HEK293 (cell line): ENCODE measurements around the gene DIP2C.
"Not testable (repeated sequence)": the region's sequence is repeated elsewhere in the genome, so short reads cannot be mapped to it uniquely, and the experiment has no call there.

Experiments
- CTCF ChIA-PET: fragments of 350-600 bp; formaldehyde crosslinking; extraction: SDS; loops from one replicate; lab custom pipeline; 2021; ENCODE audit warnings: antibody characterized with exemption; lab: Yijun Ruan, JAX
- POLR2A ChIA-PET: fragments of 300-600 bp; formaldehyde crosslinking; extraction: SDS; loops from one replicate; lab custom pipeline; 2020; ENCODE audit warnings: antibody characterized with exemption, inconsistent platforms; lab: Yijun Ruan, JAX
- H3K27ac ChIP-seq: fragments of 200-500 bp; sonication (Bioruptor generic); 2 replicates; pipeline ENCODE4 v1.5.1; 2014; ENCODE audit warnings: low read depth, low read length, control low read depth, inconsistent platforms; ENCODE audit errors: extremely low read depth
- H3K36me3 ChIP-seq, 2 experiments: fragments of 200-500 bp in 1 of 2; sonication (Bioruptor generic) in 1 of 2; 1 replicate in 1 of 2; 2 replicates in 1 of 2; pipeline ENCODE4 v1.5.1; 2014 to 2017; ENCODE audit warnings: inconsistent platforms in 2 of 2, low read length in 2 of 2; ENCODE audit not compliant: control insufficient read depth in 2 of 2, insufficient read depth in 1 of 2
- H3K4me1 ChIP-seq: fragments of 200-500 bp; sonication (Bioruptor generic); 2 replicates; pipeline ENCODE4 v1.5.1; 2014; ENCODE audit warnings: mild to moderate bottlenecking, low read length, inconsistent platforms; ENCODE audit not compliant: control insufficient read depth, insufficient read depth
- H3K4me3 ChIP-seq: 2 replicates; pipeline ENCODE4 v1.5.1; 2011; ENCODE audit warnings: low read depth, mild to moderate bottlenecking, control low read depth, low read length, moderate library complexity
- H3K9me3 ChIP-seq: fragments of 200-500 bp; sonication (Bioruptor generic); 2 replicates; pipeline ENCODE4 v1.5.1; 2014; ENCODE audit warnings: low read depth, low read length, inconsistent platforms; ENCODE audit not compliant: control insufficient read depth, insufficient read depth
- OSR2 ChIP-seq: fragments of 450-650 bp; formaldehyde crosslinking; IDR thresholded peaks from 2 replicates; pipeline ENCODE4 v1.5.1; 2016; ENCODE audit warnings: missing biosample characterization, missing genetic modification characterization
- OVOL3 ChIP-seq: fragments of 450-650 bp; formaldehyde crosslinking; IDR thresholded peaks from 2 replicates; pipeline ENCODE4 v1.5.1; 2016; ENCODE audit warnings: missing biosample characterization, missing genetic modification characterization
- RBAK ChIP-seq: fragments of 450-650 bp; formaldehyde crosslinking; IDR thresholded peaks from 2 replicates; pipeline ENCODE4 v1.5.1; 2016; ENCODE audit warnings: missing biosample characterization, missing genetic modification characterization
- SALL2 ChIP-seq: fragments of 450-650 bp; formaldehyde crosslinking; IDR thresholded peaks from 2 replicates; pipeline ENCODE4 v1.5.0; 2017; ENCODE audit warnings: missing biosample characterization, mild to moderate bottlenecking, missing genetic modification characterization, borderline replicate concordance
- SCRT1 ChIP-seq: fragments of 450-650 bp; formaldehyde crosslinking; IDR thresholded peaks from 2 replicates; pipeline ENCODE4 v1.5.1; 2016; ENCODE audit warnings: missing biosample characterization, missing genetic modification characterization, borderline replicate concordance
- ZNF175 ChIP-seq: fragments of 450-650 bp; formaldehyde crosslinking; IDR thresholded peaks from 2 replicates; pipeline ENCODE4 v1.5.1; 2016; ENCODE audit warnings: missing biosample characterization, missing genetic modification characterization
- ZNF2 ChIP-seq: fragments of 450-650 bp; formaldehyde crosslinking; IDR thresholded peaks from 2 replicates; pipeline ENCODE4 v1.5.1; 2016; ENCODE audit warnings: missing biosample characterization, missing genetic modification characterization
- ZNF558 ChIP-seq: fragments of 450-650 bp; formaldehyde crosslinking; IDR thresholded peaks from 2 replicates; pipeline ENCODE4 v1.5.1; 2016; ENCODE audit warnings: missing biosample characterization, missing genetic modification characterization
- ZNF561 ChIP-seq: fragments of 450-650 bp; IDR thresholded peaks from 2 replicates; pipeline ENCODE4 v1.5.1; 2018; ENCODE audit warnings: missing biosample characterization, missing genetic modification characterization, borderline replicate concordance
- ZNF585B ChIP-seq: fragments of 450-650 bp; formaldehyde crosslinking; IDR thresholded peaks from 2 replicates; pipeline ENCODE4 v1.5.1; 2016; ENCODE audit warnings: missing biosample characterization, missing genetic modification characterization
- ZNF600 ChIP-seq: fragments of 450-650 bp; formaldehyde crosslinking; IDR thresholded peaks from 2 replicates; pipeline ENCODE4 v1.5.1; 2016; ENCODE audit warnings: missing biosample characterization, missing genetic modification characterization
- ZNF707 ChIP-seq: fragments of 450-650 bp; formaldehyde crosslinking; IDR thresholded peaks from 2 replicates; pipeline ENCODE4 v1.5.1; 2016; ENCODE audit warnings: missing biosample characterization, missing genetic modification characterization
- ZNF792 ChIP-seq: fragments of 450-650 bp; formaldehyde crosslinking; IDR thresholded peaks from 2 replicates; pipeline ENCODE4 v1.5.1; 2016; ENCODE audit warnings: missing biosample characterization, missing genetic modification characterization
- ZSCAN23 ChIP-seq: fragments of 450-650 bp; formaldehyde crosslinking; IDR thresholded peaks from 2 replicates; pipeline ENCODE4 v1.5.1; 2016; ENCODE audit warnings: missing biosample characterization, missing genetic modification characterization
- TF ChIP-seq, protein P1 (sequence below): IDR thresholded peaks from 2 replicates; pipeline ENCODE4 v1.6.1; 2011; ENCODE audit warnings: mild to moderate bottlenecking, low read depth, low read length, borderline replicate concordance
- TF ChIP-seq, protein P2 (sequence below): fragments of 450-650 bp; formaldehyde crosslinking; IDR thresholded peaks from 2 replicates; pipeline ENCODE4 v1.5.1; 2016; ENCODE audit warnings: missing biosample characterization, missing genetic modification characterization
- TF ChIP-seq, protein P3 (sequence below): fragments of 450-650 bp; formaldehyde crosslinking; IDR thresholded peaks from 2 replicates; pipeline ENCODE4 v1.5.0; 2017; ENCODE audit warnings: missing biosample characterization, missing genetic modification characterization, borderline replicate concordance
- TF ChIP-seq, protein P4 (sequence below): fragments of 450-650 bp; formaldehyde crosslinking; IDR thresholded peaks from 2 replicates; pipeline ENCODE4 v1.5.1; 2016; ENCODE audit warnings: missing biosample characterization, missing genetic modification characterization, low read depth

Gene DIP2C

DNA sequence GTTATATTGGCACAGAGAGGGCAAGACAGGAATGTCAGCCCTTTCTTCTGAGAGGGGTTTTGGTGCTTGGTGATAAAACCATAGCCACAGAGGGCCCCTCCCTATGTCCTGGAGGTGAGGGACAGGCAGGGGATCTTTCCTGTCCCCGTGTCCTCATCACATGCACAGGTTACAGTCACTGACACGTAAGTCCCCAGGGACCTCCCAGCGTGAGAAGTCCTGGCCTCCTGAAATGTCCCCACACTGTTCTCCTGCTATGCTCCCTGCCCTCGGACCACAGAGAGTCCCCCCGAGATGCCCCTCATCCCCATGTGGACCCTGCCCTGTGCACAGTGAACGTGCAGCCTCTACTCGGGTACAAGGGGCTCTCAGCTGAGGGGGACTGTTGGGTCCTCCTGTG, 293.8 kb downstream of the DIP2C start:
- POLR2A ChIA-PET = no interaction called here
- Histone ChIP-seq H3K27ac (no peak overlapping the region), H3K4me1 (no peaks in the 10 kb centered on the region), H3K9me3 (no peaks in the 10 kb centered on the region), H3K36me3 (peaks cover 0 to 2% of the 10 kb centered on the region in 2 experiments; a peak in 1 of 3 replicates), H3K4me3 (no peak overlapping the region)
- TF ChIP-seq SALL2 (tag by site-specific recombination) = no peak
- no peak for TF ChIP-seq OSR2 (tag by site-specific recombination)
- no peak for TF ChIP-seq ZSCAN23 (tag by site-specific recombination)
- TF ChIP-seq, protein P1, sequence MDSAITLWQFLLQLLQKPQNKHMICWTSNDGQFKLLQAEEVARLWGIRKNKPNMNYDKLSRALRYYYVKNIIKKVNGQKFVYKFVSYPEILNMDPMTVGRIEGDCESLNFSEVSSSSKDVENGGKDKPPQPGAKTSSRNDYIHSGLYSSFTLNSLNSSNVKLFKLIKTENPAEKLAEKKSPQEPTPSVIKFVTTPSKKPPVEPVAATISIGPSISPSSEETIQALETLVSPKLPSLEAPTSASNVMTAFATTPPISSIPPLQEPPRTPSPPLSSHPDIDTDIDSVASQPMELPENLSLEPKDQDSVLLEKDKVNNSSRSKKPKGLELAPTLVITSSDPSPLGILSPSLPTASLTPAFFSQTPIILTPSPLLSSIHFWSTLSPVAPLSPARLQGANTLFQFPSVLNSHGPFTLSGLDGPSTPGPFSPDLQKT = no peak
- no peak for TF ChIP-seq ZNF2
- TF ChIP-seq ZNF175 (tag by site-specific recombination) = no peak
- TF ChIP-seq SCRT1 (tag by site-specific recombination) = no peak
- no peak for TF ChIP-seq ZNF600
- no peak for TF ChIP-seq ZNF558 (tag by site-specific recombination)
- TF ChIP-seq, protein P2, sequence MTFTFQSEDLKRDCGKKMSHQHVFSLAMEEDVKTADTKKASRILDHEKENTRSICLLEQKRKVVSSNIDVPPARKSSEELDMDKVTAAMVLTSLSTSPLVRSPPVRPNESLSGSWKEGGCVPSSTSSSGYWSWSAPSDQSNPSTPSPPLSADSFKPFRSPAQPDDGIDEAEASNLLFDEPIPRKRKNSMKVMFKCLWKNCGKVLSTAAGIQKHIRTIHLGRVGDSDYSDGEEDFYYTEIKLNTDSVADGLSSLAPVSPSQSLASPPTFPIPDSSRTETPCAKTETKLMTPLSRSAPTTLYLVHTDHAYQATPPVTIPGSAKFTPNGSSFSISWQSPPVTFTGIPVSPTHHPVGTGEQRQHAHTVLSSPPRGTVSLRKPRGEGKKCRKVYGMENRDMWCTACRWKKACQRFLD (tag by site-specific recombination) = no peak
- TF ChIP-seq, protein P3, sequence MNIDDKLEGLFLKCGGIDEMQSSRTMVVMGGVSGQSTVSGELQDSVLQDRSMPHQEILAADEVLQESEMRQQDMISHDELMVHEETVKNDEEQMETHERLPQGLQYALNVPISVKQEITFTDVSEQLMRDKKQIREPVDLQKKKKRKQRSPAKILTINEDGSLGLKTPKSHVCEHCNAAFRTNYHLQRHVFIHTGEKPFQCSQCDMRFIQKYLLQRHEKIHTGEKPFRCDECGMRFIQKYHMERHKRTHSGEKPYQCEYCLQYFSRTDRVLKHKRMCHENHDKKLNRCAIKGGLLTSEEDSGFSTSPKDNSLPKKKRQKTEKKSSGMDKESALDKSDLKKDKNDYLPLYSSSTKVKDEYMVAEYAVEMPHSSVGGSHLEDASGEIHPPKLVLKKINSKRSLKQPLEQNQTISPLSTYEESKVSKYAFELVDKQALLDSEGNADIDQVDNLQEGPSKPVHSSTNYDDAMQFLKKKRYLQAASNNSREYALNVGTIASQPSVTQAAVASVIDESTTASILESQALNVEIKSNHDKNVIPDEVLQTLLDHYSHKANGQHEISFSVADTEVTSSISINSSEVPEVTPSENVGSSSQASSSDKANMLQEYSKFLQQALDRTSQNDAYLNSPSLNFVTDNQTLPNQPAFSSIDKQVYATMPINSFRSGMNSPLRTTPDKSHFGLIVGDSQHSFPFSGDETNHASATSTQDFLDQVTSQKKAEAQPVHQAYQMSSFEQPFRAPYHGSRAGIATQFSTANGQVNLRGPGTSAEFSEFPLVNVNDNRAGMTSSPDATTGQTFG = no peak
- no peak for TF ChIP-seq ZNF792 (tag by site-specific recombination)
- TF ChIP-seq, protein P4, sequence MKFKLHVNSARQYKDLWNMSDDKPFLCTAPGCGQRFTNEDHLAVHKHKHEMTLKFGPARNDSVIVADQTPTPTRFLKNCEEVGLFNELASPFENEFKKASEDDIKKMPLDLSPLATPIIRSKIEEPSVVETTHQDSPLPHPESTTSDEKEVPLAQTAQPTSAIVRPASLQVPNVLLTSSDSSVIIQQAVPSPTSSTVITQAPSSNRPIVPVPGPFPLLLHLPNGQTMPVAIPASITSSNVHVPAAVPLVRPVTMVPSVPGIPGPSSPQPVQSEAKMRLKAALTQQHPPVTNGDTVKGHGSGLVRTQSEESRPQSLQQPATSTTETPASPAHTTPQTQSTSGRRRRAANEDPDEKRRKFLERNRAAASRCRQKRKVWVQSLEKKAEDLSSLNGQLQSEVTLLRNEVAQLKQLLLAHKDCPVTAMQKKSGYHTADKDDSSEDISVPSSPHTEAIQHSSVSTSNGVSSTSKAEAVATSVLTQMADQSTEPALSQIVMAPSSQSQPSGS (tag by site-specific recombination) = no peak
- TF ChIP-seq ZNF585B = no peak
- CTCF ChIA-PET = no interaction called here

DNA sequence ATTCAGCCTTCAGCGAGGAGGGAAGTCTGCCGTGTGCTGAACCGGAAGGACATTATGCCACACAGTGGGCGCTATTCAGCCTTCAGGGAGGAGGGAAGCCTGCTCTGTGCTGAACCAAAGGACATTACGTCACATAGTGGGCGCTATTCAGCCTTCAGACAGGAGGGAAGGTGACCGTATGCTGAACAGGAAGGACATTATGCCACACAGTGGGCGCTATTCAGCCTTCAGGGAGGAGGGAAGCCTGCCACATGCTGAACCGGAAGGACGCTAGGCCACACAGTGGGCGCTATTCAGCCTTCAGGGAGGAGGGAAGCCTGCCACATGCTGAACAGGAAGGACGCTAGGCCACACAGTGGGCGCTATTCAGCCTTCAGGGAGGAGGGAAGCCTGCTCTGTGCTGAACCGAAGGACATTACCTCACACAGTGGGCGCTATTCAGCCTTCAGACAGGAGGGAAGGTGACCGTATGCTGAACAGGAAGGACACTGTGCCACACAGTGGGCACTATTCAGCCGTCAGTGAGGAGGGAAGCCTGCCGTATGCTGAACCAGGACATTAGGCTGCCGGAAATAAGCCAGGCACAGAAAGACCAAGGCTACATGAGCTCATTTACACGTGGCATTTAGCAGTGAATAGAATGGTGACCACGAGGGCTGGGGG, 294.9 kb downstream of the DIP2C start:
- CTCF ChIA-PET = interaction anchor here (0.8 kb wide), 1 partner anchor 124 kb away, joined by 6 read pairs; no protein-coding TSS in a partner anchor
- peaks cover 0 to 13% of the 10 kb centered on the region in 2 experiments; a peak in 1 of 3 replicates for H3K36me3 ChIP-seq
- POLR2A ChIA-PET, H3K9me3 ChIP-seq, H3K4me1 ChIP-seq, H3K4me3 ChIP-seq, H3K27ac ChIP-seq: not testable (repeated sequence)

DNA sequence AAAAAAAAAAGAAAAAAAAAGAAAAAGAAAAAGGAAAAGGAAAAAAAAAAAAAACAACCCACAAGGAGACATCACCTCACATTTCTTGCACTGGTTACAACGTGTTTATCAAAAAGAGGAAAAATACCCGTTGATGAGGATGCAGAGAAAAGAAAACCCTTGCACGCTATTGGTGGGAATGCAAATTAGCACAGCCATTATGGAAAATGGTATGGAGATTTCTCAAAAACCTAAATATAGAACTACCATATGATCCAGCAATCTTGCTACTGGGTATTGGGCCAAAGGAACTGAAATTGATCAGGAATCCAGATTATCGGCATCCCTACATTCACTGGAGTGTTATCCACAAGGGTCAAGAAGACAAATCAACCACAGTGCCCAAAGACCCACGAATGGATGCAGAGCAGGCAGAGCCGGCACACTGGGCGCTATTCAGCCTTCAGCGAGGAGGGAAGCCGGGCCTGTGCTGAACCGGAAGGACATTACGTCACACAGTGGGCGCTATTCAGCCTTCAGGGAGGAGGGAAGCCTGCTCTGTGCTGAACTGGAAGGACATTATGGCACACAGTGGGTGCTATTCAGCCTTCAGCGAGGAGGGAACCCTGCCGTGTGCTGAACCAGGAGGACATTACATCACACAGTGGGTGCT, 295.6 kb downstream of the DIP2C start:
- H3K4me3 ChIP-seq = no peak overlapping the region
- TF ChIP-seq RBAK (tag by site-specific recombination) (no peak), ZNF707 (tag by site-specific recombination) (no peak), OVOL3 (tag by site-specific recombination) (no peak), ZNF561 (tag by site-specific recombination) (no peak)
- no peaks in the 10 kb centered on the region for H3K4me1 ChIP-seq
- peaks cover 0 to 17% of the 10 kb centered on the region in 2 experiments; a peak in 1 of 3 replicates for H3K36me3 ChIP-seq
- ChIA-PET POLR2A (no interaction called here), CTCF (no interaction called here)
- H3K27ac ChIP-seq = no peak overlapping the region
- no peaks in the 10 kb centered on the region for H3K9me3 ChIP-seq
